HCT116 (cell line): ENCODE data around the gene MOV10. TPM values are rescaled to one million over a fixed set of nuclear protein-coding genes. Genes with fewer than 3 reads are reported as not detected.

Source experiments
- CTCF ChIP-seq, 3 experiments: fragments of 200-600 bp in 1 of 3; sonication (generic) in 1 of 3; IDR thresholded peaks in 2 of 3; conservative IDR thresholded peaks in 1 of 3; 2 replicates each; pipeline ENCODE4 v1.5.1; 2012 to 2017; ENCODE audit warnings: low read depth in 2 of 3, low read length in 2 of 3, antibody characterized with exemption in 1 of 3, borderline replicate concordance in 1 of 3, control low read depth in 1 of 3, mild to moderate bottlenecking in 1 of 3, mixed read lengths in 1 of 3, mixed run types in 1 of 3, moderate library complexity in 1 of 3; ENCODE audit not compliant: insufficient read depth in 1 of 3
- EZH2 ChIP-seq: fragments of 200-600 bp; sonication (generic); IDR thresholded peaks from 2 replicates; pipeline ENCODE4 v1.6.1; 2017; ENCODE audit warnings: antibody characterized with exemption, mixed run types
- MAX ChIP-seq: IDR thresholded peaks from 2 replicates; pipeline ENCODE4 v1.6.1; 2012
- RAD21 ChIP-seq: IDR thresholded peaks from 2 replicates; pipeline ENCODE4 v1.6.1; 2012; ENCODE audit warnings: low read depth, mild to moderate bottlenecking
- TCF7L2 ChIP-seq: IDR thresholded peaks from 2 replicates; pipeline ENCODE4 v1.7.0; 2011; ENCODE audit warnings: borderline replicate concordance, inconsistent platforms; ENCODE audit not compliant: insufficient read depth, insufficient read length; ENCODE audit errors: extremely low read depth
- ZBTB33 ChIP-seq: IDR thresholded peaks from 2 replicates; pipeline ENCODE4 v1.6.1; 2011; ENCODE audit warnings: mild to moderate bottlenecking, low read length, moderate library complexity; ENCODE audit not compliant: insufficient replicate concordance; ENCODE audit errors: extremely low read depth
- ZNF274 ChIP-seq: fragments of 200-500 bp; sonication (Bioruptor generic); IDR thresholded peaks from 2 replicates; pipeline ENCODE4 v1.6.1; 2014; ENCODE audit warnings: mild to moderate bottlenecking, low read depth, low read length, inconsistent platforms
- total RNA-seq: library from RNA; stranded (reverse); gene quantifications from one replicate; pipeline ENCODE4 v1.2.1, GENCODE V29; 2021; ENCODE audit not compliant: unreplicated experiment

Gene MOV10
- total RNA-seq, 1 experiment from 2014 or later, result 109 TPM

- TF ChIP-seq ZBTB33 (no peak), MAX (no peak), TCF7L2 (no peak), RAD21 (no peak), EZH2 (no peak), CTCF (IDR thresholded peaks at IDR 0.05 in 2 of 3, conservative IDR thresholded peaks at IDR 0.05 in 1 of 3; ENCODE audit: borderline replicate concordance in 1 of 3, insufficient read depth in 1 of 3, low read depth in 2 of 3, low read length in 2 of 3) (no peak), ZNF274 (no peak)
Observed at GRCh38 chr1:112706505-112707220, 32.2 kb downstream of the MOV10 start, which contains the start of gene RHOC (continued).
